ENCODE data around the gene RNF123.
A peak's percentile ranks its signal among the peaks of the same experiment; 100 is the strongest.

Gene RNF123

DNA sequence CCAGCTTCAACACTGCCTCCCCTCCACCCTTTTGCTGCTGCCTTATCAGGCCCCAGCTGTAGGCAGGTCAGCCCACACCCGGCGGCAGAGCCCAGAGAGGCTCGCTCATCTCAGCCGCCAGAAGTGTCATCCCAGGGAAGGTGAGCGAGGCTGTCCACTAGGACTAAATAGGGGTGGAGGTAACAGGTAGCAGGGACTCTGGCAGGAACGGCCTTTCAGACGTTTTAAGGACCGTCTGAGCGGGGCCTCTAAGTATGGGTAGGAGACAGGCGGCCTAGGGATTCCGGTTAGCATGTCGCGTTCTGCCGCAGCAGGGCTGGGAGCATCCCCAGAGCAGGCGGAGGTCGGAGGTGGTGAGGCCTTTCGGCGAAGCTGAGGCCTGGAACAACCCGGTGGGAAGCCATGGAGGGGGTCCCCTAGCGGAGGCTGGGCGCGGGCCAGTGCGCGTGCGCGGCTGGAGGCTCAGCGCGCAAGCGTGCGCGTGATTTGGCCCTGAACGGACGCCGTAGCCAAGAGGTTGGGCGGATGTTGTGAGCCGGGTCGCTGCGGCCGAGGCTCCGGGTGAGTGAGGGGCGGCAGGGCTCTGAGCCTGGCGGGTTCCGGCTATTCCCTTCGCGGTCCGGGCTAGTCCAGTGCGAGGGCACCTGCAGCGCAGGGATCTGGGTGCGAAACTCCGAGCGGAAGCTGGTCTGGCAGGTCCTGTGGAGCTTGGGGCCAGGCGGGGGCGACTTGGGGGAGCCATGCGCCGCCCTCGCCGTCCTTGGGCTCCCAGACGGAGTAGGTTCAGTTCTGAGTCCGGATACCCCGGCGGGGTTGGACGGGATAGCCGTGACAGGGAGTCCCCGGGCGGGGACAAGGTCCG, at the start of gene RNF123, which contains the start of gene MST1:
Gene RNF123 (plus strand): TSS at position 512 of the 862 bp plus-strand sequence. CDS start 1,609 bp downstream, outside the sequence.
Gene MST1 (minus strand): TSS at position 429 of the 862 bp plus-strand sequence. CDS start 783 bp downstream, outside the sequence.
- no CpG with 5 or more reads among the region's 66 CpGs for WGBS (ENCODE audit: insufficient coverage, insufficient read length)
- Histone ChIP-seq H3K27me3 (ENCODE audit: control insufficient read depth, insufficient read depth, low read length) (no peaks in the 10 kb centered on the region), H3K9me3 (ENCODE audit: control insufficient read depth, insufficient read depth, low read length) (no peaks in the 10 kb centered on the region), H3K36me3 (ENCODE audit: control insufficient read depth, insufficient read depth, low read length) (no peaks in the 10 kb centered on the region; the same call in 1 of the 2 replicates), H3K4me3 (ENCODE audit: low read length) (peak within 1 kb of the TSS; percentile 80), H3K27ac (ENCODE audit: low read length) (no peak within 1 kb of the TSS), H3K4me1 (ENCODE audit: control insufficient read depth, insufficient read depth, low read length) (0 out of 2 replicates have a peak, but pooled peaks cover 2% of the 10 kb centered on the region)
- DNase-seq (ENCODE audit: low read depth, low spot score): peak; percentile 87

DNA sequence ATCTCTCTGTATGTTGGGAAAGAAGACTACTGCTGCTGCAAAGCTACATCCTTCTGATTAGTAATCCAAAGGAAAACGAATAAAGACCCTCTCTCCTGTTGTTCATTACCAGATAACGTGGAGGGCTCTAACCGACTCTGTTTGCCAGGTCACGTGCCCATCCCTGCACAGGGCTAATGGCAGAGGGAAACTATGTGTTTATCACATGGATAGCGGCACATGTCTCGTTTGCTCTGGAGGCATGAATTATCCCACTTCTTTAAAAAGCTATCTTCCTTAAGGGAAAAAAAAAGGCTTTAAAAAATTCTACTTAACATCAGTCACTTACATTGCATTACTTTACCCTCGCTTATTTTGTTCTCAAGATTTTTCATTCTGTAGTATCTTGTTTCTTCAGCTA, 48.1 kb upstream of the RNF123 start:
- Histone ChIP-seq H3K27me3 (ENCODE audit: control insufficient read depth, insufficient read depth, low read length) (no peaks in the 10 kb centered on the region), H3K27ac (ENCODE audit: low read length) (no peak overlapping the region), H3K9me3 (ENCODE audit: control insufficient read depth, insufficient read depth, low read length) (no peaks in the 10 kb centered on the region), H3K36me3 (ENCODE audit: control insufficient read depth, insufficient read depth, low read length) (no peaks in the 10 kb centered on the region), H3K4me1 (ENCODE audit: control insufficient read depth, insufficient read depth, low read length) (no peaks in the 10 kb centered on the region; the same call in 1 of the 2 replicates), H3K4me3 (ENCODE audit: low read length) (no peak overlapping the region)
- no CpG with 5 or more reads among the region's 7 CpGs for WGBS (ENCODE audit: insufficient coverage, insufficient read length)
- DNase-seq (ENCODE audit: low read depth, low spot score): no peak

DNA sequence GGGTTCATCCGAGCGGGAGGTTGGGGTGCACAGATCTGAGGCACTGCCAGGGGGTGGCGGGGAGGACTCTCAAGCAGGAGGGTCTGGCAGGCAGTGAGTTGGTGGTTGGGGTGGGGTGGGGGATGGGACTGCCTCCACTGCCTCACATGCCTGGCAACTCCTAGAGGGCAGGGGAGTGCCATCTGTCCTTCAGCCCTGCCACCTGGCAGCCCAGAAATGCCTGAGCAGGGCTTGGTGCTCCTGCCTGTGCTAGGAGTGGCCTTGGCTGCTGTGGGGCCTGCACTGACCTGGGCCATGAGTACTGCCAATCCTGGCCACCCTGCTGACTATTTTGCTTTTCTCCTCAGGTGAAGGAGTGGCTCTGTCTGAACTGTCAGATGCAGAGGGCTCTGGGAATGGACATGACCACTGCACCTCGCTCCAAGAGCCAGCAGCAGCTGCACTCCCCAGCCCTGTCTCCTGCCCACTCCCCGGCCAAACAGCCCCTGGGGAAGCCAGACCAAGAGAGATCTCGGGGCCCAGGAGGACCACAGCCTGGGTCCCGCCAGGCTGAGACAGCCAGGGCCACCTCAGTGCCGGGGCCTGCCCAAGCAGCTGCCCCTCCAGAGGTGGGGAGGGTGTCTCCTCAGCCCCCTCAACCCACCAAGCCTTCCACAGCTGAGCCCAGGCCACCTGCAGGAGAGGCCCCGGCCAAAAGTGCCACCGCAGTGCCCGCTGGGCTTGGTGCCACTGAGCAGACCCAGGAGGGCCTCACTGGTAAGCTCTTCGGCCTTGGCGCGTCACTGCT, 47.2 kb upstream of the RNF123 start:
- Histone ChIP-seq H3K27me3 (ENCODE audit: control insufficient read depth, insufficient read depth, low read length) (no peaks in the 10 kb centered on the region), H3K4me1 (ENCODE audit: control insufficient read depth, insufficient read depth, low read length) (no peaks in the 10 kb centered on the region; the same call in 1 of the 2 replicates), H3K36me3 (ENCODE audit: control insufficient read depth, insufficient read depth, low read length) (no peaks in the 10 kb centered on the region), H3K4me3 (ENCODE audit: low read length) (no peak overlapping the region), H3K9me3 (ENCODE audit: control insufficient read depth, insufficient read depth, low read length) (no peaks in the 10 kb centered on the region), H3K27ac (ENCODE audit: low read length) (no peak overlapping the region)
- no peak for DNase-seq (ENCODE audit: low read depth, low spot score)
- WGBS (ENCODE audit: insufficient coverage, insufficient read length): no CpG with 5 or more reads among the region's 14 CpGs

DNA sequence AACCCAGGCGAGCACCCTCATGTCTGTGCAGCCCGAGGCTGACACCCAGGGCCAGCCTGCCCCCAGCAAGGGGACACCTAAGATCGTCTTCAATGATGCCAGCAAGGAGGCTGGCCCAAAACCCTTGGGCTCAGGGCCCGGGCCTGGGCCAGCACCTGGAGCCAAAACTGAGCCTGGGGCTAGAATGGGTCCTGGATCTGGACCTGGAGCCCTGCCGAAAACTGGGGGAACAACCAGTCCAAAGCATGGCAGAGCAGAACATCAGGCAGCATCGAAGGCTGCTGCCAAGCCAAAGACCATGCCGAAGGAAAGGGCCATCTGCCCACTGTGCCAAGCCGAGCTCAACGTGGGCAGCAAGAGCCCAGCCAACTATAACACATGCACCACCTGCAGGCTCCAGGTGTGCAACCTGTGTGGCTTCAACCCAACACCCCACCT, 46.6 kb upstream of the RNF123 start:
- Histone ChIP-seq H3K4me1 (ENCODE audit: control insufficient read depth, insufficient read depth, low read length) (no peaks in the 10 kb centered on the region; the same call in 1 of the 2 replicates), H3K36me3 (ENCODE audit: control insufficient read depth, insufficient read depth, low read length) (no peaks in the 10 kb centered on the region), H3K9me3 (ENCODE audit: control insufficient read depth, insufficient read depth, low read length) (no peaks in the 10 kb centered on the region), H3K27ac (ENCODE audit: low read length) (no peak overlapping the region), H3K27me3 (ENCODE audit: control insufficient read depth, insufficient read depth, low read length) (no peaks in the 10 kb centered on the region), H3K4me3 (ENCODE audit: low read length) (no peak overlapping the region)
- no peak for DNase-seq (ENCODE audit: low read depth, low spot score)
- no CpG with 5 or more reads among the region's 9 CpGs for WGBS (ENCODE audit: insufficient coverage, insufficient read length)

DNA sequence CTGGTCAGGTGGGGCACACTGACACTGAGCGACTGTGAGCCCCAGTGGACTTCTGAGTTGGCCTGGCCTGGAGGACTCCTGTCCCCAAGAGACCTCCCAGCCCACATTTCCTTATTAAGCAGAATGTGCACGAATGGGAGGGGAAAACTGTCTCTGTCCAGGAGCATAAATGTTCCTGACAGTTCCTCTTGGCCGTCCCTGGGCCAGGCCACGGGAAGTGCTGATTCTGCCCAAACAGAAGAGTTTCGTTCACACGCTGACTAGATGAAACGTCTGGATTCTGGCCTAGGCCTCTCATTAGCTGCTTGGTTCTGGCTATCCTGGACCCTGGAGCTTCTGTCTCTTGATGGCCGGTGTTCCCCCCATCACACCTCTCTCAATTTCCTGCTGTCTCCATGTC, 44.7 kb upstream of the RNF123 start:
- no peaks in the 10 kb centered on the region for H3K36me3 ChIP-seq (ENCODE audit: control insufficient read depth, insufficient read depth, low read length)
- H3K4me1 ChIP-seq (ENCODE audit: control insufficient read depth, insufficient read depth, low read length): no peaks in the 10 kb centered on the region; the same call in 1 of the 2 replicates
- no peaks in the 10 kb centered on the region for H3K9me3 ChIP-seq (ENCODE audit: control insufficient read depth, insufficient read depth, low read length)
- no peak overlapping the region for H3K27ac ChIP-seq (ENCODE audit: low read length)
- DNase-seq (ENCODE audit: low read depth, low spot score): no peak
- no peak overlapping the region for H3K4me3 ChIP-seq (ENCODE audit: low read length)
- H3K27me3 ChIP-seq (ENCODE audit: control insufficient read depth, insufficient read depth, low read length): no peaks in the 10 kb centered on the region
- WGBS (ENCODE audit: insufficient coverage, insufficient read length): no CpG with 5 or more reads among the region's 8 CpGs

DNA sequence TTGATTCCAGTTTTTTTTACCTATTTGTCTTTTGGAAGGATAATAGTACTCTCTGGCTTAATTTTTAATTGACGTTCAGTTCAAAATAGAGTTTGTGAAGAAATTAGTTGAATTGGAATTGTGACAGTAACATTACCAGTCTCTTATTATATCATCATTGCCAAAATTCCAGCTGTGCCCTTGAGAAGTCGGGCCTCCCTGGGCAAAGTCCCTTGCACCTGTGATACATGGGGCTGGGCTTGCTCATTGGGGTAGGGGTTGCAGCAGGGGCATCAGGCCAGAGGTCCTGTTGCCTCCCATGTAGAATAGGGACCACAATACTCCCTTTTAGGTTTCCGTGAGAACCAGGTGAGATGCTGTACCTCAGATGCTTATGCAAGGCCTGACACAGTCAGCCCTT, 43.1 kb upstream of the RNF123 start:
- Histone ChIP-seq H3K4me3 (ENCODE audit: low read length) (no peak overlapping the region), H3K27me3 (ENCODE audit: control insufficient read depth, insufficient read depth, low read length) (no peaks in the 10 kb centered on the region), H3K27ac (ENCODE audit: low read length) (no peak overlapping the region), H3K4me1 (ENCODE audit: control insufficient read depth, insufficient read depth, low read length) (no peaks in the 10 kb centered on the region; the same call in 1 of the 2 replicates), H3K36me3 (ENCODE audit: control insufficient read depth, insufficient read depth, low read length) (no peaks in the 10 kb centered on the region), H3K9me3 (ENCODE audit: control insufficient read depth, insufficient read depth, low read length) (no peaks in the 10 kb centered on the region)
- no peak for DNase-seq (ENCODE audit: low read depth, low spot score)
- WGBS (ENCODE audit: insufficient coverage, insufficient read length): no CpG with 5 or more reads among the region's 3 CpGs

DNA sequence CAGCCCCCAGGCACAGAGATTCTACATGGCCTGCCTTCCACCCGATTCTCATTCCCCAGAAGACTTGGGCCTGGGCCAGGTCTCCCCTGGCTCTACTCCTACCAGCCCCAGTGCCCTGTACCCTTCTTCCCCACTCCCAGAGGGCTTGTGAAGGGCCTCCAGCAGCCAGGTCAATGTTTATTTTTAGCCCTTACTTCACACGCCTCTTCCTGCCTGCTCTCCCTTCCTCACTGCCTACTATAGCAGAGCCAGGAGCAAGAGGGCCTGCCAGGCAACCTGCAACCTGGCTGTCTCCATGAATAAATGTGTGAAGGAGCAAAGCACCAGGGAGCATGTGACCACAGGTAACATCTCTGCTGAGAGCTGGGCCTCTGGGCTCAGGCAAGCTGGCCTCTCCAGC, 41.6 kb upstream of the RNF123 start:
- no CpG with 5 or more reads among the region's 2 CpGs for WGBS (ENCODE audit: insufficient coverage, insufficient read length)
- Histone ChIP-seq H3K36me3 (ENCODE audit: control insufficient read depth, insufficient read depth, low read length) (no peaks in the 10 kb centered on the region), H3K9me3 (ENCODE audit: control insufficient read depth, insufficient read depth, low read length) (no peaks in the 10 kb centered on the region), H3K27ac (ENCODE audit: low read length) (no peak overlapping the region), H3K4me1 (ENCODE audit: control insufficient read depth, insufficient read depth, low read length) (no peaks in the 10 kb centered on the region), H3K27me3 (ENCODE audit: control insufficient read depth, insufficient read depth, low read length) (no peaks in the 10 kb centered on the region), H3K4me3 (ENCODE audit: low read length) (no peak overlapping the region)
- DNase-seq (ENCODE audit: low read depth, low spot score): no peak

DNA sequence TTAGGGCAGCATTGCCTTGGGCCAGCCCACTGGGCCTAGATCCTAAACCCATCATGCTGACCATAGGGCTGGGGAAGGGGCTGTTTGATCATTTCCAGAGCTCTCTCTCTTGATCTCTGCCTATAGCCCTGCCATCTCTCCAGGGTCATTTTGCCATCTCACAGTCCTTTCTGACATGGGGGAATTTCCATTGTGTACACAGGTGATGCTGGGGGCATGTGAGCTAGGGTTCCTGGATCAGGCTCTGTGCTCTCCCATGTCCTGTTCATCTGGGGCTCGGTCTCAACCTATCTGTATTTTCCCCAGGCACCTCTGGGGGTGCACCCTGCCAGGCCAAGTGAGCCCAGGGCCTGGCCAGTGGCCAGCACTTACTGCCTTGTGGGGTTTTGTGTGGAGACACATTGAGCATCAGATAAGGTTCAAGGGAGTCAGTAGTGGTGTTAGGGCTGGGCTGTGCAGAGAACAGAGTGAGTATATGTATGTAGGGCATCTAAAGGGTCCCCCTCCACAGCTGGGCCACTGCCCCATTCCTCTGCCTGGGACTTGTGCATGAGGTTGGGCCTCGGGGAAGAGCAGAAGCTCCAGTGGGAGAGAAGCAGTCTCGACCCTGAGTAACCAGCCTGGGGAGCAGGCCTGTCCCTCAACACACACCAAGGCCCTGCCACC, 40.9 kb upstream of the RNF123 start:
- no peak for DNase-seq (ENCODE audit: low read depth, low spot score)
- Histone ChIP-seq H3K36me3 (ENCODE audit: control insufficient read depth, insufficient read depth, low read length) (no peaks in the 10 kb centered on the region), H3K4me3 (ENCODE audit: low read length) (no peak overlapping the region), H3K4me1 (ENCODE audit: control insufficient read depth, insufficient read depth, low read length) (no peaks in the 10 kb centered on the region), H3K9me3 (ENCODE audit: control insufficient read depth, insufficient read depth, low read length) (no peaks in the 10 kb centered on the region), H3K27ac (ENCODE audit: low read length) (no peak overlapping the region), H3K27me3 (ENCODE audit: control insufficient read depth, insufficient read depth, low read length) (no peaks in the 10 kb centered on the region)
- WGBS (ENCODE audit: insufficient coverage, insufficient read length): no CpG with 5 or more reads among the region's 3 CpGs

DNA sequence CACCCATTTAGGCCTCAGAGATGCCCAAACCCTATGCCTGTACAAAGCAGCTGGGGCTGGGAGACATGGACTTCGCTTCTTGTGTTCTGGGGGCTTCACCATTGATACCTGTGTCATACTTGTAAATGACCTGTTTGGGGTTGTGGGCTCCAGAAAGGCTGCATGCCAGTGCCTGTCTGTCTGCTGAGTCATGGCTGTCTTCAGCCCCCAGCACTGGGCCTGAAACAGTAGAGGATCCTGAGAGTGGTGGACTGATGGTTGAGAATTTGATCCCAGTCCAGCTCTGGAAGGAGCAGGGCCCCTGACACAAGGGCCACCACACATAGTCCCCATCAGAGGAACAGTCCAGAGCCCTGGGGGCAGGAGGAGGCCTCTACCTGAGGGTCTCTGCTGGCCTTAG, 39.8 kb upstream of the RNF123 start:
- Histone ChIP-seq H3K27ac (ENCODE audit: low read length) (no peak overlapping the region), H3K4me3 (ENCODE audit: low read length) (no peak overlapping the region), H3K36me3 (ENCODE audit: control insufficient read depth, insufficient read depth, low read length) (no peaks in the 10 kb centered on the region), H3K27me3 (ENCODE audit: control insufficient read depth, insufficient read depth, low read length) (no peaks in the 10 kb centered on the region), H3K9me3 (ENCODE audit: control insufficient read depth, insufficient read depth, low read length) (no peaks in the 10 kb centered on the region), H3K4me1 (ENCODE audit: control insufficient read depth, insufficient read depth, low read length) (no peaks in the 10 kb centered on the region)
- WGBS (ENCODE audit: insufficient coverage, insufficient read length): no CpG with 5 or more reads among the region's 1 CpG
- DNase-seq (ENCODE audit: low read depth, low spot score): no peak

DNA sequence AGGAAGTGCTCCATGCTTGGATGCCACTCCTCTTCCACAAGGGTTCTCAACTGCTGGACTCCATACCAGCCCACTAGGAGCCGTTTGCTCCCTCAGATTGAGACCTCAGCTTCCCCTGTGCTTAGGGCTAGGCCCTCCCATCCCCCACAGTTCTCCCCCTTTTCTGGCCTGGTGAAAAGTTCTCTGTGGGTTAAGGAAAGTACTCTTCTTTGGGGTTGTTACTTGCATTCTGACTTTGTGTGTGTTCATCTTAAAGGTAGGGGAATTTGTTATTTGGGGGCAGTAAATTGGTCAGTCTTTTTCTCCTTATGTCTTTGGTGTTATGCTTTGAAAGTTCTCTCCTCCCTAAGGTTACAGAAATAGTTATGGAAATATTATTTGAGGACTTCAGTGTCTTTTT, 39.2 kb upstream of the RNF123 start:
- Histone ChIP-seq H3K27ac (ENCODE audit: low read length) (no peak overlapping the region), H3K27me3 (ENCODE audit: control insufficient read depth, insufficient read depth, low read length) (no peaks in the 10 kb centered on the region), H3K4me3 (ENCODE audit: low read length) (no peak overlapping the region), H3K36me3 (ENCODE audit: control insufficient read depth, insufficient read depth, low read length) (no peaks in the 10 kb centered on the region), H3K4me1 (ENCODE audit: control insufficient read depth, insufficient read depth, low read length) (no peaks in the 10 kb centered on the region), H3K9me3 (ENCODE audit: control insufficient read depth, insufficient read depth, low read length) (no peaks in the 10 kb centered on the region)
- WGBS (ENCODE audit: insufficient coverage, insufficient read length): no CpG with 5 or more reads among the region's 1 CpG
- no peak for DNase-seq (ENCODE audit: low read depth, low spot score)
